ENCODE data around the gene YBEY.
A peak's percentile ranks its signal among the peaks of the same experiment; 100 is the strongest.
"Not testable (repeated sequence)": the region's sequence is repeated elsewhere in the genome, so short reads cannot be mapped to it uniquely, and the experiment has no call there.

YBEY gene

DNA sequence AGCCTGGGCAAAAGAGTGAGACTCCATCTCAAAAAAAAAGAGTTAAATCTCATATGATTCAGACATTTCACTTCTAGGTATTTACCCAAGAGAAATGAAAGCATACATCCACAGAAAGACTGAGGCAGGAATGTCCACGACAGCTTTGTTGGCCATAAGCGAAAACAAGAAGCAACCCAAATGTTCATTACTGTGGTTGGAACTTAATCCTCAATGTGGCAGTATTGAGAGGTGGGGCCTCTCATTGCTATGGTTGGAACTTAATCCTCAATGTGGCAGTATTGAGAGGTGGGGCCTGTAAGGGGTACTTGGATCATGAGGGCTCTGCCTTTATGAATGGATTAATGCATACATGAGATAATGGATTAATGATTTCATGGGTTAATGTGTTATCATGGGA lies 22.3 kb downstream of the YBEY start:
- no peak for DNase-seq

DNA sequence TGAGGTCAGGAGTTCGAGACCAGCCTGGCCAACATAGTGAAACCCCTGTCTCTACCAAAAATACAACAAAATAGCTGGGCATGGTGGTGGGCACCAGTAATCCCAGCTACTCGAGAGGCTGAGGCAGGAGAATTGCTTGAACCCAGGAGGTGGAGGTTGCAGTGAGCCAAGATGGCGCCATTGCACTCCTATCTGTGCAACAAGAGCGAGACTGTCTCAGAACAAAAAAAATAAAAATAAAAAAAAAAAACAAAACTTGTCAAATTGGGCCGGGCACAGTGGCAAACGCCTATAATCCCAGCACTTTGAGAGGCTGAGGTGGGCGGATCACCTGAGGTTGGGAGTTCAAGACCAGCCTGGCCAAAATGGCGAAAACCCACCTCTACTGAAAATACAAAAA lies 24.1 kb downstream of the YBEY start:
- not testable (repeated sequence) for DNase-seq

DNA sequence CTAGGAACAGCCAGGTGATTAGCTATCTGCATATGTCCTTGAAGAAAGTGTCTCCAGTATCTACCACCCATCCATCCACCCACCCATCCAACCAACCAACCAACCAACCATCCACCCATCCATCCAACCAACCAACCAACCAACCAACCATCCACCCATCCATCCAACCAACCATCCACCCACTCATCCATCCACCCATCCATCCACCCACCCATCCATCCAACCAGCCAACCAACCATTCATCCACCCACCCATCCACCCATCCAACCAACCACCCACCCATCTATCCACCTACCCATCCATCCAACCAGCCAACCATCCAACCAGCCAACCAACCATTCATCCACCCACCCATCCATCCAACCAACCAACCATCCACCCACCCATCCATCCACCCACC lies 25.4 kb downstream of the YBEY start:
- DNase-seq: no peak

DNA sequence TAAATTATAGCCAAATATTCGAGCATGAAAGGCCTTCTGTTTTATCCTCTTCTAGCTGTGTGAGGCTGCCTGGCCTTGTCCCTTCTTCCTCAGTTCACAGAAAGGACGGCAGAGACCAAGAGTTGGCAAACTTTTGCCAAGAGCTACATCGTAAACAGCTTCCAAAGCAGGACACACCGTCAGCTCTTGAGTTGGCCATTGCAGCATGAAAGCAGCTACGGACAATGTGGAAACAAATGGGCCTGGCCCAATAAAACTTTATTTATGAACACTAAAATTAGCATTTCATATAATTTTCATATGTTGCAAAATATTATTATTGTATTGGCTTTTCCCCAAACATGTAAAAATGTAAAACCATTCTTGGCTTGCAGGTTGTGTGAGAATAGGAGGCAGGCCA lies 26.8 kb downstream of the YBEY start:
- no peak for DNase-seq

DNA sequence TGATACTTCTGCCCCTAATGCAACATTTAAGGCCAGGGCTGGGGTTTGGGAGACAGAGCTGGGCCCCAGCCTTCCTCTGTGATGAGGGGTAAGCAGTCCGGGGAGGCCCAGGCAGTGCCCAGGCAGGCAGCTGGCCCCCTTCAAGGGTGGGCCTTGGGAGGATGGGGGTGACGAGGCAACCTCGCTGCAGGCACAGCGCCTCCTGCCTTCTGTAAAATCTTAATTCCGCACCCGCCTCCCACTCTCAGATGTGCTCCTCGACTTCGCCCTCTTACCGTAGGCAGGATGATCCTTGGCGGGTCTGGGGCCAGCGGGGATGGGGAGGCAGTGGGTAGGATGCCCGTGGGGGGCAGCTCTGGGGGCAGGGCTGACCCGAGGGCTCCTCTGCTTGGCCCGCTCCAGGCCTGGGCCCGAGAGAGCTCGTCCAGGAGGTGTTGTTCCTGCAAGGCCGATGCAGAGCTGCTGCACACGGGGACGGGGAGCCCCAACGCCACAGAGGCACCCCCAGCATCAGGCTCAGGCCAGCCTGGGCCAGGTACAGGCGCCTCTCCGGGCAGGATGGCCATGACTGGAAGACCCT lies 28.4 kb downstream of the YBEY start:
- no peak for DNase-seq

DNA sequence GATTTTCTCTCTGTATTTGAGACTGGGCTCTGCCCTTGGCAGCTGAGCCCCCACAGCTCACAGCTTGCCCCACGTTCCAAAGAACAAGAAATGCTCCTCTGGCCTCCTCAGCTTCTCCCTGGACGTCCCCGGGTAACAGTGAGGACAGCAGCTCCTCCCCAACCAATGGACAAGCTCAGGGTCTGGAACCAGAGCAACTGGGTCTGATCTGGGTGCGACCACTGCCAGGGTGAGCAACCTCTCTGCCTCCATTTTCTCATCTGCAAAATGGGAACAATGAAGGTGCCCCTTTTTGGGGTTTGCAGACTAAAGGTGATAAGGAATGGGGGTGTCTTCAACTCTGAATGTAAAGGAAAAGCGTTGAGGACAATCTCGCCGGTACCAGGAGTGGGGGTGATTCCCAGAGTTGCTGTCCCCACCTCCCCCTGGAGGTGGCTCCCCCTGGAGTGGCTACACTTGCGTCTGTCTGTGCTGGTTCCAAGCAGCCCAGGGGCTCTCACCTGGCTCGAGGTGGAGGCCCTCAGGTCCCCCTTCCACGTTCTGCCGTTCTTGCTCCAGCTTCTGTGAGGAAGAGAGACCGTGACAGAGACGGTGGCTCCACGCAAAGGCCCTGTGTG lies 30.7 kb downstream of the YBEY start:
- DNase-seq: no peak

DNA sequence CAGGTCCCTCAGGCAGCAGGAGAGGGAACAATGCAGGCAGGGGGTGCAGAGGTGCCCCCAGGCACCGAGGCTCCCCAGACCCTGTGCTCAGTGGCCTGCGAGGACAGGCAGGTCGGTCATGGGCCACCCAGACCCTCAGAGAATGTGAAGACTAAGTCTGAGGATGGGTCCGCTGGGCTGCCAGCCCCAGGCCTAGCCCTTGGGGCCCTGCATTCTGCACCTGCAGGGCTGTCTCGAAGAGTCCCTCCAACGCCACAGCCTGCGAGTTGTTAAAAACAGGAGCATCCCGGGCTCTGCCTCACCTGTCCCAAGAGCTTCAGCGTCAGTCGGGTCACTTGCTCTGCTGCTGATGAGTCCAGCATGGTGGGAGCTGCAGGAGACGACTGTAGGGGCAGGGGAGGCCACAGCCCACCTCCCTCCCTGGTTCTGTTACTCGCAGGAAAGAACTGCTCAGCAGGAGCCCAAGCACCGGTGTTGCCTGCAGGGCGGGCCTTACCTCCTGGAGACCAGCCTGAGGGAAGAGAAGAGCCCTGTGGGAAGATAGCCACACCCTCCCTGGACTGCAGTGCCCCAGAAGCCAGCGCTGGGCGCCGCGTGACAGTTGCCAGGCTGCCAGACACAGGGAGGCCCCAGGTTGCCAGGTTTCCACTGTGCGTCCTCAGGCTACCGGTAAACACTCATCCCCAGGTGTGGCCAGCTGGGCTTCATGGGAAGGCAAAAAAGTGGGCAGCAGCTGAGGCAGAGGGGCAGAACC lies 31.7 kb downstream of the YBEY start:
- no peak for DNase-seq

DNA sequence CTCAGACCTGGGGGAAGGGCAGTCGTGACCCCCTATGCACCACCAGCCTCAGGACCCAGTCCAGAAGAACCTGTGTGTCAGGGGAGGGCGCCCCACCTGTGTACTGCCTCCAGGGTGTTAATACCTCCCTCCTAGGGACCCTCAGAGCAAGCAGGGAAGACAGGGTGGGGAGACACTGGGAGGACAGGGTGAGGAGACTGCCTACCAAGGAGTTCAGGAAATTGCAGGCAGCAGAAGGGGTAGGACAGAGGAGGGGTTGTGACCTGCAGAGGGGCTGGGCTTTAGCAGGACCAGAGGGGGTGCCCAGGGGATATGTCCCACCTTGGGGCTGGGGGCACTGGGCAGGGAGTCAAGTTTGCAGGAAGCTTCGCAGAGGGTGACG lies 32.3 kb downstream of the YBEY start:
- no peak for DNase-seq

DNA sequence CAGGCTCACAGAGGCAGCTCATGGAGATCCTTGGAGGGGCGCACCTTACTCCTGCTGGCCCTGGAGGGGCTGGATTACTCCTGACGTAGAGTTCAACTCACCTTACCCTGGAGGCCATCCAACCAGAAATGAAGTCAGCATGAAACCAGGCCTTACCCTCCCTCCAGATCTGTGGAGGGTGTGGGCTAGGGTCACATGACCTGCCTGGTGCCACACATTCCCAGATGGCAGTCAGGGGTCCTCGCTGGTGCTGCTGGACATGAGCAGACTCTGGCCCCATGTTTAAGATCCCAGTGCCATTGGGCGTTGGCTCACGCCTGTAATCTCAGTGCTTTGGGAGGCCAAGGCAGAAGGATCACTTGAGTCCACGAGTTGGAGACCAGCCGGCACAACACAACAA lies 33.0 kb downstream of the YBEY start:
- DNase-seq: no peak

DNA sequence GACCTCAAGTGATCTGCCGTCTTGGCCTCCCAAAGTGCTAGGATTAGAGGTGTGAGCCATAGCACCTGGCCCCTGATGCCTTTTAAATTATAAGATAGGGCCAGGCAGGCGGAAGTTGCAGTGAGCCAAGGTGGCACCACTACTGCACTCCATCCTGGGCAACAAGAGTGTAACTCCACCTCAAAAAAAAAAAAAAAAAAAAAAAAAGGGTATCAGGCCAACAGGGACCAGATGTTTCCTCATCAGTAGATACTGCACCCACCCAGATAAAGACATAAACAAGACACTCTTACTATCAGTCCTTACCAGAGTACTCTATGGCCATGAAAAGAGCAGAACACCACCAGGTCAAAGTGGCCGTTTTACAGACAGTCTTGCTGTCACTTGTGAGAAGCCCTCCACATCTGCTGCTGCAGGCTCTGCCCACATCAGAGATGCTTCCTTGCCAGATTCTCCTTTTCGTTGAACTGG lies 34.2 kb downstream of the YBEY start:
- DNase-seq: no peak

DNA sequence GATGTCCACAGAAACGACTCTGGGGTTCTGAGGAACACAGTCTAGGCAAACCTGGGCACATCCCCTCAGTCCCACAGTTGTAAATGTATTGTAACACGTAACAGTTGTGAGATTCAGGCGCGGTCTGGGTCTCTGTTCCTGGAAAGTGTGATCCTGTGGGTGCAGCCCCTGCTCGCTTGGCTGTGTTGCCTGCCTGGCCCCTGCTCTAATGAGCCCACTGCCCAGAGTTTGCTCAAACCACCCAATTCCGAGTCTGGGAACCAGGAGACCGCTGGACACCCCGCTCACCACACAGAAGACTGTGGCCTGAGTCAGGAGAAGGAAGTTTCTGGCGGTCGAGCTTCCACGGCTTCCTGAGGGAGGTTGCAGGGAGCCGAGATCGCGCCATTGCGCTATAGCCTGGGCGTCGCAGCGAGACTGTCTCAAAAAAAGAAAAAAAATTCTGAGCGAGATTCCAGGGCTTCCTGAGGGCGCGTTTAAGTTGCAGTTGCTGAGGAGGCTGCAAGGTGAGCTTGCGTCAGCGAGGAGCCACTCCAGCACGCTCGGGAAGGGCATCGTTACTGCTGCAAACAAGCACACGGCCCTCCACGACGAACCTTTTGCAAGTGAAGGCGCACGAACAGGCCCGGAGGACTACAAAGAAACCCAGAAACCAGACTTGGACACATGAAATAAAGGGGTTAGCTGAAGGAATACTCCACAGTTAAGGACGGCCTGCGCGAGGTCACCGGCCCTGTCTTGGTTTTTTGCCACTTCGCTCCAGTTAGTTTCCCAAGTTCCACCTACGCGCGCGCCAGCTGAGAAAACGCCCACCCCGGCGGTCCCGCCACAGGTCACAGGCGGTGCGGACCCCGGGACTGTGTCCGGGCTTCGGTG lies 36.4 kb downstream of the YBEY start:
- no peak for DNase-seq

DNA sequence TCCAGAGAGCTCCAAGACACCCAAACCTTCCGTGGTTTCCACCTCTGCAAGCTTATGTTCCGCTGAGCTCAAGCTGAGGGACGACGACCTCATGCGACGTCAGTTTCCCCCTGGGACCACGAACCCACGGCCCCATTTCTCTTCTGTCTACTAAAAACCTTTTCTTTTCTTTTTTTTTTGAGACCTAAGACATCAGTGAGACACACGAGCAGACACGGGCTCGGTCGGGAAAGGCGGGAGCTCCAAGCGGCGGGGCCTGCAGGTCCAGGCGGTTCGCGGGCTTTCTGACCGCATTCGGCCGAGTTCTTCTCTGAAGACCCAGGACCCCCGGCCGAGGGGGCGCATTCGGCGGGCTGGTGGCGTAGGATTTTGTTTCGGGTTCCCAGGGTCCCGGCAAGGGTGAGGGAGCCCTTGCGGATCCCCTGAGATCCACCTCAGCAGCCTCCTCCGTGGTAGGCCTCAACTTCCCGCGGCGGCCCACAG lies 37.1 kb downstream of the YBEY start:
- no peak for DNase-seq

DNA sequence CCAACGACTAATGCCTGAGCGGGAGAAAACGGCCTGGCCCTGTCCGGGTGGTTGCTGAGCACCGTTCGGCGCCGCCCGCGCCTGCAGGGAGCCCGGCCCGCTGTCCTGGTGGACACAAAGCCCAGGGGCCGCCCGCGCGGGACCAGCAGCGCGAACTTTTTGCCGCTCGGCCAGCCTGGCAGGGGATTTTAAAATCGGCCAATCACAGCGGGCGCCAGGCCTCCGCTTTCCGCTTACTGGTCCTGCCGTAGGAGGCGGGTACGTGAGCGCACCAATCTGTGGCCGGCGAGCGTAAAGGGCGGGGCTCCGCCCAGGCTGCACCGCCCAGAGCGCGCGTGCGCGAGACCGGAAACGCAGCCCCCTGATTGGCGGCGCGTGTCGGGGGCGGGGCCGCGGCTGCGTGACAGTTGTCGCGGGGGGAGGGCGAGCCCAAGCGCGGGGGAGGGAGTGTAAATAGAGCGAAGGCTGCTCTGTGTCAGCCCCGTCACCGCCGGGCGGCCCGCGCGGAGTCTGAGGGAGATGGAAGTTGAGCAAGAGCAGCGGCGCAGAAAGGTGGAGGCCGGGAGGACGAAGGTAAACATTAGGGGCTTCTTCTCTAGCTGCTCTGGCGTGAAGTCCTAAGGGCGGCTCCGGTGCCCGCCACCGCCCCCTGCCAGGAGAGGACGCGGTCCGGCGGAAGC lies 37.7 kb downstream of the YBEY start, which contains the start of the genes C21orf58 and PCNT:
C21orf58 (minus strand) TSS at position 161 of the 680 bp plus-strand sequence. CDS start 1,132 bp downstream, outside the sequence.
PCNT (plus strand) TSS at position 447 of the 680 bp plus-strand sequence; CDS start at position 520, 73 bp downstream.
- peak; percentile 94 to 98 (median 95) for DNase-seq

DNA sequence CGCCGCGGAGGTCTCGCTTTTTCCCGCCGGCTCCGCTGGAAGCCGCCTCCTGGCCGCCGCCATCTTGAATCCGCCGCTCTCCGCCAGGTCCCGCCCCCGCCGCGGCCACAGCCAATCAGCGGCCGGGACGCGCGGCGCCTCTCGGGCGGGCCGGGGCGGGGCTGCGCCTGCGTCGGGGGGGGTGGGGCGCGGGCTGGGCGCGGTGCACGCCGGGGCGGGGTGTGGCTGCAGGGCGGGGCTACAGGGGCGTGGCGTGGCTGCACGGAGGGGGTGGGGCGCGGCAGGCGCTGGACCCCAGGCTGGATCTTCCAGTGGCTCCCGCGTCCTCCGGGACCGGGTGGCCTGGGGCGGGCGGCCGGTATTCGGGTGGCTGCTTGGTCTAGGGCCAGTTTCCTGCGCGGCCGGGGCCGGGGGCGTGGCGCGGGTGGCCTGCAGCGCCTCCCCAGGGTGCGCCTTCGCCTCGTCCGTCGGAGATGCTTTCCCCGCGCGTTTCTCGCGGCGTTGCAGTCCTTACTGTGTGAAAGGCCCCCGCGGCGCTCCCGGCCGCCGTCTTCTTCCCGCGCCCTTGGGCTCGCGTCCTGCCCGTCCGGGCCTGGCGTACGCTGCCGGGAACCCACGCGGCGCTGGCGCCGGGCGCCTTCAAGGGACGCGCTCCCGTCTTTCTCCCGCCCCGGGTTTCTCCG lies 38.4 kb downstream of the YBEY start:
- DNase-seq: peak; percentile 80 to 92 (median 86)

DNA sequence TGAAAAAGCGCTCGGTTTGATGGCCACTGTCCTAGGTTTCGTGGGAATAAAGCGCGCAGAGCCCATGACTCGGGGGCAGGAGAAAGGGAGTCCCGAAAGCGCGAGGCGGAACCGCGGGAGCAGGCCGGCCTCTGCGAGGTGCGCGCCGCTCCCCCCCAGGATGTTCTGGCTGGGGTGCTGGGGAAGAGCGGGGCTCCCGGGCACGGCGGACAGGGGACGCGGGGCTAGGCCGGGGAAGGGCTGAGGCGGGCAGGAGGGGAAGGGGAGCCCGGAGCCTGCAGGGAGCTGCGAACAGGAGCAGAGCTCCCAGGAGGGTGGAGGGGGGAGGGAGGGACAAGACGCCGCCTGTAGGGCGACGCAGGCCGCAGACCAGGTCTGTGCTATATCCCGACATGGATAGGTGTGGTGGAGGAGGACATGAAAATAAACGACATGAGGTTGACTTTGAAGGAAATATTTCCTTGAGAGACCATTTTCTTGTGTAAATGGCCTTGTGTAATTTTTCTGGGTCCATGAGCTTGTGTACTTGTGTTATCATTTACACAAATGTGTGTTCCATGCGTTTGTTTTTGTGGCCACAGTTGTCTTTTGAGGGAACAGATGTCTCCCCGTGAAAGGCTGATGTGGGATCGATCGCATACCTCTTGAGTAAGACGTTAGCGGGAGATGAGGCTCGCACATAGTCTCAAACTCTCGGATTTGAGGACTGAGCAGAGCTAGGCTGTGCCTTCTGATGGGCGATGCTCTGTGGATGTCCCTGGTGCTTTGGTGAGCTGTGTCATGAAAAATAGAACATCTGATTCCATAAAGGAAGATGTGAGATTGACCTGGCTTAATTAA lies 39.2 kb downstream of the YBEY start:
- peak in 1 of 4 experiments; percentile 34 for DNase-seq

DNA sequence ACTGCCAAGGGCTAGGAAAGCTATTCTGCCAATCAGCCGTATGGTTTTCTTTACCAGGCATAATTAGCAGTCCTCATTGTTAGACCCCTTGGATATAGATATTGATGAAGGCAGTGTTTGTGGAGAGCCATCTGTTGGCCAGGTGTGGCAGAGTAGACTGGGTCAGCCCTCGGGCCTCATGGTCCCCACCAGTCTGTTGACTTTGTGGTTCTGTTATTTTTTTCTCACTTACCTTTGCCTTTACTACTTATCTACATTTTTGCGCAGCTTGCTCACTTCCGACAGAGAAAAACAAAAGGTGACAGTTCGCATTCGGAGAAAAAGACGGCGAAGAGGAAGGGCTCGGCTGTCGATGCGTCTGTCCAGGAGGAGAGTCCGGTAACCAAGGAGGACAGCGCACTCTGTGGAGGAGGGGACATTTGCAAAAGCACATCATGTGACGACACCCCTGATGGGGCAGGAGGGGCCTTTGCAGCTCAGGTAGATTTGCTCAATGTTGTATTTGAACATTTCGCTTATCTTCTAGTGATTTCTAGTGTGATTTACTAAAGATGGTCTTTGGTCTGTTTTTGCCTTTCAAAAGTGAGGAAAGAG lies 40.1 kb downstream of the YBEY start:
- DNase-seq: no peak

DNA sequence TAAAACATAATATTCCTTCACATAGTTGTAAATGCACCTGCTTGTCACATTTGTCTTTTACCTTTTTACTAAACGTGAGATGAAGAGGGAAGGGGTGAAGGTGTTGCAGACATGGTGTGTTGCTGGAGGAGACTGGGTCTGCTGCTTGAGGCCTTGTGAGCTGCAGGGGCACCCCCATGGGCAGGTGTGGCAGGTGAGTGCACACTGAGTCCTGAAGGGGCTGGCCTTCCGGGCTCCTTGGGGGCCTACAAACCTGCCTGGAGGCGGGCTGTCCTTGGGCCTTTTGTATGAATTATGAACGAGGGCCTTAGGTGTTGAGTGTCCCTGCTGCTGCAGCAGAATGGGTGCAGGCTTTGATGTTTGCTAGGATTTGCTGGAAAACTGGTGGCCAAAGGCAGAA lies 41.6 kb downstream of the YBEY start:
- DNase-seq: no peak

DNA sequence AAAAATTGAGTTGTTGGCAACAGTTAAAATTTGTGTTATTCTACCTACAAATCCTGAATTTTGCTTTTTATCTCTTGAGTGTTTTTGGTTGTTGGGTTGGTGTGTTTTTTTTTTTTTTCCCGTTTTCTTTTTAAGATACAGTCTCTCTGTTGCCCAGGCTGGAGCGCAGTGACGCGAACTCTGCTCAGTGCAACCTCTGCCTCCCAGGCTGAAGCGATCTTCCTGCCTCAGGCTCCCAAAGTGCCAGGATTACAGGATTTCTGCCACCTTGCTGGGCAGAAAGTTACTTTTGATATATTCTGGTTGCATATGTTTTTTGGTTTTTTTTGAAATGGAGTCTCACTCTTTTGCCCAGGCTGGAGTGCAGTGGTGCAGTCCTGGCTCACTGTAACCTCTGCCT lies 42.0 kb downstream of the YBEY start:
- no peak for DNase-seq

DNA sequence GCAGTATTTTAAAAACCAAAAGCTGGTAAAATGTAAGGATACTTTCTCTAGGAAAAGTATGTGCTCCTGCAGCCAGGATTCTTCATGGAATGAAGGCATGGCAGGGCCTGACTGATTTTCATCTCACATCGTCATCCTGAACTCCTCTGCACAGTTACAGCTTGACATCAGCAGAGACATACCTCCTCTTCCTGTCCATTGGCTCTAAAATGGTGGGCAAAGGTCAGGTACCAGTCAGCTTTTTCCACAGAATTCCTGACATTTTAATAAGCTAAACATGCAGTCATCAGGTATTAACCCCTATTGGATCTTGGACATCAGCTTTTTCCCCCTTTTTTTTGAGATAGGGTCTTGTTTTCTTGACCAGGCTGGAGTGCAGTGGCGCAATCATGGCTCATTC lies 43.7 kb downstream of the YBEY start:
- no peak for DNase-seq

Measured in activated naive CD4-positive, alpha-beta T cell (primary cell).